ENCODE measurements around the gene LCORL.
A peak's percentile ranks its signal among the peaks of the same experiment; 100 is the strongest.
"Not testable (repeated sequence)": the region's sequence is repeated elsewhere in the genome, so short reads cannot be mapped to it uniquely, and the experiment has no call there.

LCORL gene

GRCh38 chr4:17924189-17924588, 97.4 kb downstream of the LCORL start:
- DNase-seq: no peak

DNA sequence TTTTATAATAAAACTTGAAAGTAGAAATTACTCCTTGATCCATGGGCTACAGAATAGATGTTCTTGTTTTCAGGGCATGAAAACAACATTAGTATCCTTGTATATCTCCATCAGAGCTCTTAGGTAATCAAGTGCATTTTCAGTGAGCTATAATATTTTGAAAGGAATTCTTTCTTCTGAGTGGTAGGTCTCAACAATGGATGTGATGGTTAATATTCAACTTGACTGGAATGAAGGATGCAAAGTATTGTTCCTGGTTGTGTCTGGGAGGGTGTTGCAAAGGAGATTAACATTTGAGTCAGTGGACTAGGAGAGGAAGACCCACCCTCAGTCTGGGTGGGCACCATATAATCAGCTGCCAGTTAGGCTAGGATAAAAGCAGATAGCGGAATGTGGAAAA, 100.1 kb downstream of the LCORL start:
- no peak for DNase-seq

GRCh38 chr4:17920681-17921080, 100.9 kb downstream of the LCORL start:
- DNase-seq: no peak

GRCh38 chr4:17915439-17915838, 106.1 kb downstream of the LCORL start:
- no peak for DNase-seq

DNA sequence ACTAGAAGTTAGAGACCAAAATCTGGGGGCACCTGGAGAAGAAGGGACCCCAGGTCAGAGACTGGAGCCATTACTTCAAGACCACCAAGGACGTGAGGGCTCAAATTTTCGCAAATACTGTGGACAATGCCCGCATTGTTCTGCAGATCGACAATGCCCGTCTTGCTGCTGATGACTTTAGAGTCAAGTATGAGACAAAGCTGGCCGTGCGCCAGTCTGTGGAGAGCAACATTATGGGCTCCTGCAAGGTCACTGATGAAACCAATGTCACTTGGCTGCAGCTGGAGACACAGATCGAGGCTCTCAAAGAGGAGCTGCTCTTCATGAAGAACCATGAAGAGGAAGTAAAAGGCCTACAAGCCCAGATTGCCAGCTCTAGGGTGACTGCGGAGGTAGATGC, 109.5 kb downstream of the LCORL start:
- no peak for DNase-seq

- DNase-seq: no peak
Observed at GRCh38 chr4:17911608-17912007, 109.9 kb downstream of the LCORL start.

- DNase-seq: no peak
Observed at GRCh38 chr4:17898553-17899055, 123.0 kb downstream of the LCORL start.

GRCh38 chr4:17895481-17895880, 126.1 kb downstream of the LCORL start:
- no peak for DNase-seq

DNA sequence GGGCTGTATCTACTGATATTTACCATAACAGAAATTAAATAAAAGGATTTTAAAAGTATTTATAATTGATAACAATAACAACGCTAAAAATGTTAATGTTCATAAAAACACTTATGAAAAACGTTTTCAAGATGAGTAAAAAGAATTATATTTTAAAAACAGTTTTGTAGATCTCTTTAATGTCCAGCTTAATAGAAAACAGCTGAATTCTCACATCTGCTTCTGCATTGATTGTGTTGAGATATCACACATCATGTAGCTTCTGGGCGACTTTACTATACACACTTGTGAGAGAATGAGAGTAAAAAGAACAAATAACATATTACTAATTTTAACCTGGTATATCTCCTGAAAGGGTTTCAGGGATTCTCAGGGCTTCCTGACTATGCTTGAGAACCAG, 127.1 kb downstream of the LCORL start:
- DNase-seq: no peak

- DNase-seq: no peak
Observed at GRCh38 chr4:17889692-17890091, 131.9 kb downstream of the LCORL start.

DNA sequence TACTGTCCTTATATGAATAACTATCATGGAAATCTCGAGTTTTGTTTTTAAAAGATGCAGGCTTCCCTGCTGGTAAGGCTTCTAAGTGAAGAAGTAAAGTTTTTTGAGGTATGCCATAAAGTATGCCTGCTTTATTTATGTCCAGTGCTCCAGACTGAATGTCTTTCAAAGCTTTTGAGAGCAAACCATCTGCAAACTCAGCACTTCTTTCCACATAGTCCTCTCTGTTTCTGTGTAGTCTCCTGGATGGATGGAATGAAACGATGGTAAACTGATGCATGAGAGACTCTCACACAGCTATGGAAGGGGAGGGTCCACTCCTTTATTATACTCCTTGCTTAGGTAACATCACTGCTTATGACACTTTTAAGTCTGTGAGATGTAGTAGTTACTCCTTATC, 137.0 kb downstream of the LCORL start:
- DNase-seq: no peak

- DNase-seq: no peak
Observed at GRCh38 chr4:17884063-17884462, 137.5 kb downstream of the LCORL start.

DNA sequence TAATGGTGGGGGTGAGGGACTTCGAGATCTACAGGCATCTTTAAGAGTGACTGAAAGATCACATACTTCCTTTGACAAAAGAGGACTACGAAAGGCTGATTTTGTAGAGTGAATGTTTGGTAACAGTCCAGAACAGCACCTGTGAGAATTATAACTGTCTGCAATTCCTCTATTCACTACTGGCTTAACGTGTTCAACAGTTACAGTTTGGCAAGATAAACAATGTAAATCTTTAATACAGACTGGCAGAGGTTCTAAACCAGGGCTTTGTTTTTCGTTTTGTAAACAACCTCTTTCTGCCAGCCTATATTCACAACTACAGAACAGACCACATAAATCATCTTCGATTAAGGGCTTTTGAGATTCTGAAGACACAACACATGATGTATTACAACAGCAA, 143.9 kb downstream of the LCORL start:
- DNase-seq: no peak

DNA sequence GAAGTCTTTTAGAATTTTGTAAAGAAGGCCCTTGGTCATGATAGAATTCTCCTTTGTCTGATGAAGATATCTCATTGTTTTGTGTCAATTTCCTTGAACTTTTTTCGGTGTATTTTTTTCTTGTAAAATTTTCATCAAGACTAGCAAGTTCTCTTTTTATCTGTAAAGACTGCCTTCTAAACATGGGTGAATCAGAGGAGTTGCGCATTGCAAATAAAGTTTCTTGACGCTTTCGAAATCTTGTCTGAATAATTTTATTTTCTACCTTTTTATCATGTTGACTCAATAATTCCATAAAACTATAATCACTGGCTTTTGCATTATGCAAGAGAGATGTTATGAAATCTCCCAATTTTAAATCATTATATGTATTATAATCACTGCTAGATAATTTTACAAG, 144.6 kb downstream of the LCORL start:
- DNase-seq: no peak

DNA sequence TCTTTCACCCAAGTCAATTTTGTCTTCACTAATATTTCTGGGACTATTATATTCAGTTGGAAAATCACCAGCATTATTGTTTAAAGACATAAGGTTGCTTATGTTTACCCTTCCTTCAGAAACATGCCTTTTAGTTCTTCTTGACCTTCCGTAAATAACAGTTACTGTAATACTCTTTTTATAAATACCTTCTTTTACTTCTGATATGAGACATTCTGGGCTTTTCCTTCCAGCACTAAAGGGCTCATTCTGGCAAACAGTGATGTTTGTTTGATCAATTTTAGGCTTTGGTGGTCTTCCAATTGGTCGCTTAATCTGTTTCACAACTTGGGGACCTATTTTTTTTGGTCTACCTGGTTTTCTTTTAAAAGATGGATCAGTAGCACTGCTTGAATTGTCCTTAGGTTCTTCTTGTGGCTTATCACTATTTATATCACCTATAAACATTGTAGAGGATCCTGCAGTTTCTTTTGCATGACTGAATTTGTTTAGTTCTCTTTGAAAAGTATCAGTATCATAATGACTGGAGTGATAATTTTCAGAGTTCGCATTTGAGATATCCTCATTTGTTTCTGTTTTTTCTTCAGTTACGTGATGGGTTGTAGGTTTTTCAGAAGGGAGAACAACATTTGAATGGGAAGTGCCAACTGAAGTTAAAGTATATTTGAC, 146.0 kb downstream of the LCORL start:
- DNase-seq: peak; percentile 16

- DNase-seq: no peak
Observed at GRCh38 chr4:17869327-17869726, 152.2 kb downstream of the LCORL start.

DNA sequence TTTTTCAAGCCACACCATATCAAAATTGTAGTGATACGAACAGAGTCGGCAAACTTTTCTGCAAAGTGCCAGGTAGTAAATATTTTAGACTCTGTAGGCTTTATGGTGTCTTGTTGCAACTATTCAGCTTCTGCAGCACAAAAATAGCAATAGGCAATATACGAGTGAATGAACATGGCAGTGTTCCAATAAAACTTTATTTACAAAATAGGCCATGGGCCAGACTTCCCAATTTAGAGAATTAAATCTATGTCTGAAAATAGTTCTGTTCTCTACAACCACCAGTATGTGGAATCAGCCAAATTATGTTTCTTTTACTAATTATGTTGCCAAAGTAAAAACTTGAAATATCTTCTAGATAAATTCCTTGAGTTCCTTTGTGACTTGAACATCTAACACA, 154.3 kb downstream of the LCORL start:
- DNase-seq: no peak

- DNase-seq: no peak
Observed at GRCh38 chr4:17866810-17867209, 154.7 kb downstream of the LCORL start.

GRCh38 chr4:17865866-17866363, 155.6 kb downstream of the LCORL start:
- DNase-seq: no peak

GRCh38 chr4:17861906-17862305, 159.6 kb downstream of the LCORL start:
- DNase-seq: not testable (repeated sequence)

DNA sequence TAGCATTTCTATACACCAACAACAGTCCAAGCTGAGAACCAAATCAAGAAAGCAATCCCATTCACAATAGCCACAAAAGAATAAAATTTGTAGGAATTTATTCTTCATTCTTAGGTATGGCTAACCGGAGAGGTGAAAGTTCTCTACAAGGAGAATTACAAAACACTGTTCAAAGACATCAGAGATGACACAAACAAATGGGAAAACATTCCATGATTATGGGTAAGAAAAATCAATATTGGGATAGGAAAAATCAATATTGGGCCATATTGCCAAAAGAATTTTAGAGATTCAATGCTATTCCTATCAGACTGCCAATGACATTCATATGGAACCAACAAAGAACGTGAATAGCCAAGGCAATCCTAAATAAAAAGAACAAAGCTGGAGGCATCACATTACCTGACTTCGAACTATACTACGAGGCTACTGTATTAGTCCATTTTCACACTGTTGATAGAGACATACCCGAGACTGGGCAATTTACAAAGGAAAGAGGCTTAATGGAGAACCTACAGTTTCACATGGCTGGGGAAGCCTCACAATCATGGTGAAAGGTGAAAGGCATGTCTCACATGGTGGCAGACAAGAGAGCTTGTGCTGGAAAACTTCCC, 161.7 kb downstream of the LCORL start:
- no peak for DNase-seq

- DNase-seq: no peak
Observed at GRCh38 chr4:17854036-17854435, 167.5 kb downstream of the LCORL start.

DNA sequence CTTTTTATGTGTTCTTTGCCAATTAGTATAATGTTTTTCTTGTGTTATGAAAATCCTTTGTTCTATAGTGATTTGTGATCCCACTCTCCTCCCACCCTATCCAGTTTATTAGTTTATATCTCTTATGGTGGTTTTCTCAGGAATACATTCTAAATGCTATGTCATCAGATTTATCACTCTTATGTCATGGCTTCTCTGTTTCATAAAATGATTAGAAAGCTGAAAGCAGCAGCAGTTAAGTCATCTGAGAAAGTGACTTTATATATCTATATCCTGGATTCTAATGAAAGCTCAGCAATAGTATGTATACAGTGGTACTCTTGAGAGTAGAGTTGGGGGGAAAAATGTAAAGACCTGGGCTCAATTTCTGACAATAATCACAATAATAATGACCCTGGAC, 169.6 kb downstream of the LCORL start:
- no peak for DNase-seq

GRCh38 chr4:17850295-17850694, 171.3 kb downstream of the LCORL start:
- DNase-seq: not testable (repeated sequence)

- DNase-seq: no peak
Observed at GRCh38 chr4:17846266-17846665, 175.3 kb downstream of the LCORL start.
